ENCODE measurements around the gene SLC51B. TPM values are rescaled to one million over a fixed set of nuclear protein-coding genes. Genes with fewer than 3 reads are reported as not detected.

Gene SLC51B
- total and polyA plus RNA-seq, 9 of the 15 experiments (the other 6 are each of a cell fraction or from before 2014, with no cell fraction given): not detected

DNA sequence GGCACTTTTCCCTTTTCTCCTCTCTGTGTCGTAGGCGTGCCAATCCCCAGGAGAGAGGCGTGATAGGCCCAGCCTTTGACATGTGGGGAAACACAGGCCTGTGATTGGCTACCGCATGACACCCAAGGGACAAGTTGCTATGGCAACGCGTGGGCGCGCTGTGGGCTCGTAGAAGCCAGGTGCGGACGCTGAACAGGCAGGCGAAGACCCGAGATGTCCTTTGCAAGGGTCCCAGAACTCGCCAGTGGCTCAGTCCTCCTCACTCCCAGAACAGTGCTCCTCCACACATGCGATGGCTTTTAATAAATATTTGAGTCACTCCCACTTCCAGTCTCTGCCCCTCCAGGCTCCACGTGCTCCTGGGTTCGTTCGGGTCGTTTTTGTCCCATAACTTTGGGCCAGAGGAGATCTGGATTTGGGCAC is 4.2 kb downstream of the SLC51B start (continued):
- 0 out of 2 replicates have a peak, but pooled peaks have one; percentile 23 for TF ChIP-seq ZBTB40 (IDR thresholded peaks at IDR 0.05)
- TF ChIP-seq ZBTB40 (CRISPR knock-in tag; IDR thresholded peaks at IDR 0.05): no peak
- no peak for TF ChIP-seq SMARCE1 (IDR thresholded peaks at IDR 0.05)
